Measurements from ENCODE around the gene METTL9. TPM values are rescaled to one million over a fixed set of nuclear protein-coding genes. Genes with fewer than 3 reads are reported as not detected.

The METTL9 gene
- total and polyA plus RNA-seq, 7 donors = 56.0 to 155 (median 108) TPM

- Histone ChIP-seq H3K4me3 (no peak overlapping the region), H3K27me3 (no peaks in the 10 kb centered on the region), H3K27ac (no peak overlapping the region), H3K36me3 (peaks cover 0 to 6% (median 1%) of the 10 kb centered on the region in 4 donors), H3K4me1 (peaks cover 0 to 44% (median 31%) of the 10 kb centered on the region in 4 donors), H3K9me3 (no peaks in the 10 kb centered on the region)
- TF ChIP-seq POLR2A (IDR thresholded peaks at IDR 0.05) = no peak
- WGBS, 2 donors = 97 to 98% methylated on average over 4 of the region's 4 CpGs
- intact Hi-C loops (cut with DNase I) = no loop called here
- no peak for DNase-seq
These were observed 14.0 kb downstream of the METTL9 start for GRCh38 chr16:21613361-21613760.

GRCh38 chr16:21613781-21614180, 14.4 kb downstream of the METTL9 start:
- TF ChIP-seq EP300 (IDR thresholded peaks at IDR 0.05) (no peak), POLR2AphosphoS5 (IDR thresholded peaks at IDR 0.05) (no peak), CTCF (IDR thresholded peaks at IDR 0.05) (no peak), POLR2A (IDR thresholded peaks at IDR 0.05) (no peak)
- H3K27me3 ChIP-seq = no peaks in the 10 kb centered on the region
- H3K27ac ChIP-seq = no peak overlapping the region
- intact Hi-C loops (cut with DNase I) = no loop called here
- no peak for DNase-seq
- H3K4me1 ChIP-seq = peaks cover 0 to 42% (median 28%) of the 10 kb centered on the region in 4 donors
- WGBS, 2 donors = 88 to 89% methylated on average over 2 of the region's 2 CpGs
- no peaks in the 10 kb centered on the region for H3K9me3 ChIP-seq
- H3K4me3 ChIP-seq = no peak overlapping the region
- peaks cover 0 to 10% (median 3%) of the 10 kb centered on the region in 4 donors for H3K36me3 ChIP-seq

- peaks cover 0 to 30% (median 22%) of the 10 kb centered on the region in 4 donors for H3K4me1 ChIP-seq
- no peaks in the 10 kb centered on the region for H3K27me3 ChIP-seq
- intact Hi-C loops (cut with DNase I) = no loop called here
- H3K27ac ChIP-seq = no peak overlapping the region
- H3K4me3 ChIP-seq = no peak overlapping the region
- H3K9me3 ChIP-seq = no peaks in the 10 kb centered on the region
- WGBS, 2 donors = 96 to 98% methylated on average over 3 of the region's 3 CpGs
- DNase-seq = no peak
- no peak for TF ChIP-seq EP300 (IDR thresholded peaks at IDR 0.05)
- no peak for TF ChIP-seq CTCF (IDR thresholded peaks at IDR 0.05)
- TF ChIP-seq POLR2A (IDR thresholded peaks at IDR 0.05) = no peak
- no peak for TF ChIP-seq POLR2AphosphoS5 (IDR thresholded peaks at IDR 0.05)
- peaks cover 0 to 13% (median 3%) of the 10 kb centered on the region in 4 donors for H3K36me3 ChIP-seq
These were observed 15.5 kb downstream of the METTL9 start for GRCh38 chr16:21614896-21615295.

GRCh38 chr16:21617607-21618006, 18.2 kb downstream of the METTL9 start:
- 88 to 96% methylated on average over 3 of the region's 3 CpGs for WGBS, 2 donors
- H3K27me3 ChIP-seq = no peaks in the 10 kb centered on the region
- H3K27ac ChIP-seq = no peak overlapping the region

GRCh38 chr16:21618281-21618680, 18.9 kb downstream of the METTL9 start:
- Histone ChIP-seq H3K27ac (no peak overlapping the region), H3K4me1 (peaks cover 0 to 4% (median 0%) of the 10 kb centered on the region in 4 donors), H3K36me3 (peaks cover 0 to 18% (median 3%) of the 10 kb centered on the region in 4 donors), H3K9me3 (no peaks in the 10 kb centered on the region), H3K4me3 (no peak overlapping the region), H3K27me3 (no peaks in the 10 kb centered on the region)
- intact Hi-C loops (cut with DNase I) = no loop called here
- 93 to 97% methylated on average over 5 of the region's 5 CpGs for WGBS, 2 donors
- no peak for TF ChIP-seq POLR2AphosphoS5 (IDR thresholded peaks at IDR 0.05)
- DNase-seq = no peak

More at GRCh38 chr16:21617607-21618006, 18.2 kb downstream of the METTL9 start:
- intact Hi-C loops (cut with DNase I) = no loop called here
- H3K4me3 ChIP-seq = no peak overlapping the region
- H3K36me3 ChIP-seq = peaks cover 0 to 18% (median 3%) of the 10 kb centered on the region in 4 donors
- no peak for DNase-seq
- H3K9me3 ChIP-seq = no peaks in the 10 kb centered on the region
- peaks cover 0 to 4% (median 2%) of the 10 kb centered on the region in 4 donors for H3K4me1 ChIP-seq
- TF ChIP-seq POLR2A (IDR thresholded peaks at IDR 0.05) (no peak), POLR2AphosphoS5 (IDR thresholded peaks at IDR 0.05) (no peak), CTCF (IDR thresholded peaks at IDR 0.05) (no peak), EP300 (IDR thresholded peaks at IDR 0.05) (no peak)
